GM12801 (cell line): ENCODE data around the gene CLDN3.

Experiments used
- TF ChIP-seq, protein P1 (sequence below): IDR thresholded peaks from one replicate; pipeline ENCODE4 v1.5.1; 2011; ENCODE audit warnings: control low read depth; ENCODE audit not compliant: insufficient read length; ENCODE audit errors: extremely low read depth

CLDN3 gene, protein sequence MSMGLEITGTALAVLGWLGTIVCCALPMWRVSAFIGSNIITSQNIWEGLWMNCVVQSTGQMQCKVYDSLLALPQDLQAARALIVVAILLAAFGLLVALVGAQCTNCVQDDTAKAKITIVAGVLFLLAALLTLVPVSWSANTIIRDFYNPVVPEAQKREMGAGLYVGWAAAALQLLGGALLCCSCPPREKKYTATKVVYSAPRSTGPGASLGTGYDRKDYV

DNA sequence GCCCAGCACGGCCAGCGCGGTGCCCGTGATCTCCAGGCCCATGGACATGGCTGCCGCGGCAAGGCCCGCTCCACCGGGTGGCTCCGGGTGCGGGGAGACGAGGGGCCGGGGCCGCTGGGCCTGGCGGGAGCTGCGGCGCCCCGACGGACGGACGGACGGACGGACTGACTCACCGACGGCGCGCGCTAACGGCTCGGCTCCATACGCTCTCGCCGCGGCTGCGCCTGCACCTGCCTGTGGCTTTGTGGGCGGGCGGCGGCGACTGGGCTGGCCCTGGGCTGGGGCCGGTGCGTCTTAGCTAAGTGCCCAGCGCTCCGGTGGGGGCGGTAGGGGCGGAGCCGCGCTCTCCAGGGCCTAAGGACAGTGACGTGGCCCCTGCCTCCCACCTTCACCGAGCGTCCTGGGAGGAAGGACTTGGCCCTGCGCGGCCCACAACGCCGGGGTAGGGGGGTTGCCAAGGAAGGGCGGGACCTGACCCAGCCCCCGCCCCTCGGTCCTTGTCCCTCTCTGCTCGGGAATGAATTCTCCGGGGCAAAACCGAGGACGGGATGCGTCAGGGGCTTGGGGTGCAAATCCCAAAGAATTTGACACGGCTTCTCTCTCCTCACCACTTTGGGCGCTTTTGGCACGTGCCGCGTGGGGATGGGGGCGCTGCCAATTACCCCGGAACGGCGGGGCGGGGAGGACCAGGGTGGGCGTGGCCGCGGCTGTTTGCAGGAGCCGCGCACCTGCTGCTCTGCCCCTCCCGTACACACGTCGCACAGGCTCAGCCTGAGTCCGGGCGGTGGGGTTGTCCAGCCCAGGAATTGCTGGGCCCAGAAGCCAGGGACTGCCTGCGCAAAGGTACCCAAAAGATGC, at the start of gene CLDN3:
Gene CLDN3, minus strand, starts transcription at position 269 of the 858 bp plus-strand sequence. Its CDS starts 221 bp downstream, at position 48.
- TF ChIP-seq, protein P1, sequence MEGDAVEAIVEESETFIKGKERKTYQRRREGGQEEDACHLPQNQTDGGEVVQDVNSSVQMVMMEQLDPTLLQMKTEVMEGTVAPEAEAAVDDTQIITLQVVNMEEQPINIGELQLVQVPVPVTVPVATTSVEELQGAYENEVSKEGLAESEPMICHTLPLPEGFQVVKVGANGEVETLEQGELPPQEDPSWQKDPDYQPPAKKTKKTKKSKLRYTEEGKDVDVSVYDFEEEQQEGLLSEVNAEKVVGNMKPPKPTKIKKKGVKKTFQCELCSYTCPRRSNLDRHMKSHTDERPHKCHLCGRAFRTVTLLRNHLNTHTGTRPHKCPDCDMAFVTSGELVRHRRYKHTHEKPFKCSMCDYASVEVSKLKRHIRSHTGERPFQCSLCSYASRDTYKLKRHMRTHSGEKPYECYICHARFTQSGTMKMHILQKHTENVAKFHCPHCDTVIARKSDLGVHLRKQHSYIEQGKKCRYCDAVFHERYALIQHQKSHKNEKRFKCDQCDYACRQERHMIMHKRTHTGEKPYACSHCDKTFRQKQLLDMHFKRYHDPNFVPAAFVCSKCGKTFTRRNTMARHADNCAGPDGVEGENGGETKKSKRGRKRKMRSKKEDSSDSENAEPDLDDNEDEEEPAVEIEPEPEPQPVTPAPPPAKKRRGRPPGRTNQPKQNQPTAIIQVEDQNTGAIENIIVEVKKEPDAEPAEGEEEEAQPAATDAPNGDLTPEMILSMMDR, result no peak

DNA sequence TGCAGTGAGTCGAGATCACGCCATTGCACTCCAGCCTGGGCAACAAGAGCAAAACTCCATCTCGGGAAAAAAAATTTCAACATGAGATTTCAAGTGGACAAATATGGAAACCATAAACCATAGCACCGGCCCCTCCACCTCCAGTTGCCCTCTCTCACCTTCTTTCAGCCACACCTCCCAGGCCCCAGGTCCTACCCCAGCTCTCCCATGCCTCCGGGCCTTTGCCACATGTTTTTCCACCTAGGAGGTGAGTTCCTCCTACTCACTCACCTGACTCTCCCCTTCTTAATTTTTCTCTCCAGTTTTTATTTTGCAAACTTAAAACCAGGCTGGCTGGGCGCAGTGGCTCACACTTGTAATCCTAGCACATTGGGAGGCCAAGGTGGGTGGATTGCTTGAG, 47.1 kb upstream of the CLDN3 start:
- TF ChIP-seq, protein P1, result no peak

DNA sequence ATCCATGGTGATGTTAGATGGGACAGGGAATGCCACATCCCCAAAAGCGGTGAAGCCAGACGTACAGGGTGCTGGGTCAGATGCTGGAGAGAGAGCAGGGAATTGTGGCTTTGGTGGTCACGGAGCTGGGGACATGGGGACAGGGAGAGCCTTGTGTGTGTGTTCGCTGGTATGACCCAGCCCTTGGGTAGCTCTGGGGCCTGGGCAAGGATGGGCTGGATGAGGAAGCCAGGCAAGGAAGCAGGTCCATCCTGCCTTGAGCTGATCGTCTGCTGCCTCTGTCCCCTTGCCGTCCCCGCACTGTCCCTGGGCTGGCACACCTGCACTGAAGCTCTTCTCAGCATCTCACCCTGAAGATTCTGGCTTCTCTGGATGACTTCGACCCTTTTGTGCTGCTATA, 45.4 kb upstream of the CLDN3 start:
- TF ChIP-seq, protein P1, result no peak

DNA sequence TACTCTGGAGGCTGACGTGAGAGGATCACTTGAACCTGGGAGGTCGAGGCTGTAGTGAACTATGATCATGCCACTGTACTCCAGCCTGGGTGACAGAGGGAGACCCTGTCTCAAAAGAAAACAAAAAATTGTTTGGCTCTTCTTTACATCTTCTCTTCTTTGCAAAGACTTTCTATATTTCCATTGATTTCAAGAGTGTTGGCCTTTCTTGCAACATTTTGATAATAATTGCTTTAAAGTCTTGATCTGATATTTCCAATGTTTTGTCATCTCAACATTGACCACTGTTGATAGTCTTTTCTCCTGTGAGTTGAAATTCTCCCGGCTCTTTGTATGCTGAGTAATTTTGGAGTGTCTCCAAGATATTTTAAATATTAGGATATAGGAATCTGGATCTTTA, 42.9 kb upstream of the CLDN3 start:
- TF ChIP-seq, protein P1, result no peak

DNA sequence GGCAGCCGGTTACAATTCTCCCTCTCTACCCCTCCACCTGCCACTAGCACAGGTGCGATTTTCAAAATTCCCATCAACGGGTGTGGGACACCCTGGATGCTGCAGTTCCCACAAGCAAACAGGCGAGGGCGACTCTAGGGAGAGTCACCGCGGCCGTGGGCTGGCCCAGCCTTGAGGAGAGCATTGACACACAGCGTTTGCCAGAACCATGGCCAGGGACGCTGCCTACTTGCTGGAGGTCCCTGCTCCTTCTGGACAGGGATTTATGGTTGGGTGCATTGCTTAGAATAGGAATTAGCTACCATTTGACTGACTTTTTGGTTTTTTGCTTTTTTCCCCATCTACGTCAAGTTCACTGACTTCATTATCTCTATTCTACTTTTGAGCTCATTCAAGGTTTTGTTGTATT, 41.7 kb upstream of the CLDN3 start:
- TF ChIP-seq, protein P1, result no peak

DNA sequence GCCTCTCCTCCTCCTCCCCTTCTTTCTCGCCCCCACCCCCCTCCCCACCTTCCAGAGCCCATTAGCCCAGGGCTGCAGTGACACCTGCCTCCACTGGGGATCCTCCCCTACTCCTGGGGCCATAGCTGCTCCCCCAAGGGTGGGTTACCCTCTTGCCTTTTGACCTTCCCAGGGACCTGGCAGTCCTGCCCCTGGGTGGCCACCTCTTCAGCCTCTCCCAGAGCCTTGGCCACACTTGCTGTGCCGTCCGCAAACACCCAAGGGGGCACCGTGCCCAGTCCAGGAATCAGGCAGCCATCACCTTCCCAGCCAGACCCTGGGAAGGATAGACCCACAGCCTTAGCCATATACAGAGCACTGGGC, 40.9 kb upstream of the CLDN3 start:
- TF ChIP-seq, protein P1, result no peak

DNA sequence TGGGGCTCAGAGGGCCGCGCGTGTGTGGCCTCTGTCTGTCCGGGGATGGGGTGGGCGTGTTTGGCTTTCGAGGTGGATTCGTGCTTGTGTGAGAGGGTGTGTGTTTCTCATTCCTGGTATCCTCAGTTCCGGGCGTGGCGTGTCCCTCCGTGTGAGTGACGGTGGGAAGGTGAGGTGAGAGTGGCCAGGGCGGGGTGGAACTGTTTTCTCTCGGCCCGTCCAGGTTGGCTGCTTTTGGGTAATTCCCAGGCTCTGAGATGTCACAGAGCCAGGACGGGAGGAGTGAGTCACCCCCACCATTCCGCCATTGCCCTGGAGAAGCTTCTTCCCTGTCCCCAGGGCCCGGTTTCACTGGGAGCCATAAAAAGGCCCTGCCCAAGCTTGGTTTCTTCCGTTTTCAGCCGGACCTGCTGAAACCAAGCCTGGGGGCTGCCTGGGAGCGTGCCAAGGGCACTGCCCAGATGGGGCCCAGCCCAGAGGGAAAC, 39.4 kb upstream of the CLDN3 start:
- TF ChIP-seq, protein P1, result no peak
